Activated T-cell treated with anti-CD3 and anti-CD28 coated beads, Interleukin-2, amount 50 U/mL, for 24 hours (primary cell): ENCODE data around the gene SLC7A6OS.

ENCODE experiments used
- DNase-seq: peaks from one replicate; pipeline ENCODE4 v3.0.0-alpha.2; 2020
- H3K27ac Mint-ChIP-seq: 2 replicates; pipeline ENCODE4 v1.8.0; 2020; ENCODE audit warnings: mild to moderate bottlenecking, mixed read lengths
- H3K27me3 Mint-ChIP-seq: 2 replicates; pipeline ENCODE4 v1.8.0; 2020; ENCODE audit warnings: mixed read lengths
- H3K36me3 Mint-ChIP-seq: 2 replicates; pipeline ENCODE4 v1.8.0; 2020; ENCODE audit warnings: low read depth, mixed read lengths
- H3K4me1 Mint-ChIP-seq: 2 replicates; pipeline ENCODE4 v1.8.0; 2020; ENCODE audit warnings: low read depth, mixed read lengths
- H3K4me3 Mint-ChIP-seq: 2 replicates; pipeline ENCODE4 v1.8.0; 2020; ENCODE audit warnings: mild to moderate bottlenecking, moderate library complexity, mixed read lengths
- H3K9me3 Mint-ChIP-seq: 2 replicates; pipeline ENCODE4 v1.8.0; 2020; ENCODE audit warnings: mixed read lengths

SLC7A6OS gene

DNA sequence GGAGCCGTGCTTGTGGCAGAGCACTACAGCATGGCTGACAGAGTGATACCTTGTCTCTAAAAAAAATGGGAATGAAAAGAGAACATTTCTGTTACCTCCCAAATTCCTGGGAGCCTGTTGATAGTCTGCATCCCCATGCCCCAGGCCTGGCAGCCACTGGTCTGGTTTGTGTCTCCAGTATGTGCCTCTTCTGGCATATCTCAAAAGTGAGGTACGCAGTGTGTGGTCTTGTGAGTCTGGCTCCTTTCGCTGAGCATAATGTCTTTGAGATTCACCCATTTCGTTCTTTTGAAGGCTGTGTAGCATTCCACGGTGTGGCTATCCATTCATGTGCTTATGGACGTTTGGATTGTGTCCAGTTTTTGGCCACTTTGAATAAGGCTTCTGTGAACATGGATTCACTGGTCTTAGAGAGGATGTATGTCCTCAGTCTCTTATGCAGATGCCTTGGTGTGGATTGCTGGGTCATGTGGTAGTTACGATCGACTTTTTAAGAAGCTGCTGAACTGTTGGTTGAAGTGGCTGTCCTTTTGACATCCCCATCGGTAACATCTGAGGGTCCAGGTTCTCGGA, 39.2 kb upstream of the SLC7A6OS start:
- Mint-ChIP-seq H3K27me3 (no peaks in the 10 kb centered on the region), H3K4me3 (no peak overlapping the region), H3K27ac (no peak overlapping the region), H3K4me1 (peaks cover 11% of the 10 kb centered on the region), H3K9me3 (no peaks in the 10 kb centered on the region), H3K36me3 (peaks cover 96% of the 10 kb centered on the region)
- no peak for DNase-seq

DNA sequence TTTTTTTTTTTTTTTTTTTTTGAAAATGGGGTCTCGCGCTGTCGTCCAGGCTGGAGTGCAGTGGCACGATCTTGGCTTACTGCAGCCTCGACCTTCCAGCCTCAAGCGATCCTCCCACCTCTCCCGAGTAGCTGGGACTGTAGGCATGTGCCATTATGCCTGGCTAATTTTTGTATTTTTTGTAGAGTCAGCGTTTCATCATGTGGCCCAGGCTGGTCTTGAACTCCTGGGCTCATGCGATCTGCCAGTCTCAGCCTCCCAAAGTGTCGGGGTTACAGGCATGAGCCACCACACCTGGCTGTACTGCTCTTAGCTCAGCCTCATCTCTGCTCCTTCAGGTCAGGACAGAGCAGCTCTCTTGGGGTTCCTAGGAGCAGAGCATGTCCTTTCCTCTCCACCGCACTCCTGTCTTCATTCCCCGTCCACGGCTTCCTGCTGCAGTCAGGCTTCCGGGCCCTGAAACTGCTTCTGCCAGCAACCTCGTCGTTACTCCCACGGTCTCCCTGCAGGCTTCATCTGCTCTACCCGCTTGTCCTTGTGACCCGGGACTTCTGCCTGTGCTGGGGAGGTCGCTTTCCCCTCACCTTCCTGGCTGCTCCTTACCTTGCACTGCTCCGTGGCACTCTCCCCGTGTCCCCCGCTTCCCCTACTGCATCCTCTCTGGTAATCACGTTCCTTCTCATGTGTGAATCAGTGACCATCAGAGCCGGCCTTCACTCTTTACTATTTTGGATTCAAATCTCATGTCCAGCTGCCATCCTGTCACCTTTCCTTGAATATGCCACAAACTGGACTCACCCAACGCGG, 38.1 kb upstream of the SLC7A6OS start:
- Mint-ChIP-seq H3K4me3 (no peak overlapping the region), H3K27ac (no peak overlapping the region), H3K9me3 (no peaks in the 10 kb centered on the region), H3K4me1 (peaks cover 7% of the 10 kb centered on the region), H3K36me3 (peaks cover 94% of the 10 kb centered on the region), H3K27me3 (no peaks in the 10 kb centered on the region)
- DNase-seq = no peak

DNA sequence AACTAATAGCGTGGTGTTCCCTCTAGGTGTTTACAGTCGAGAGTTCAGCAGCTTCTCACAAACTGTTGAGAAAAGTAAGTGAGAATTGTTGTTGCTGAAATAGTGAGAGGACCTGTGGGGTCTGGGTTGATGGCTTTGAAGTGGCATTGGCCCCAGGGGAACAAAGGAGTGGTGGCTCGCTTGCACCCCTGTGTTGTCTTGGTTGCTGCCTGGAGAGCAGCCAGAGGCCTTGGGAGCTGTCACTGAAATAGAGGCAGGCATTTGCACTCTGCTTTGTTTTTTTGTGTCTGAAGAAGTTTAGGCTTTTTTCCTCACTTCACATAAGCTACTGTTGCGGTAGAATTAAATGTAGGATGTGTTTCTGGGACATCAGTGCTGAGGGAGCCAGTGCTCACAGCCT, 36.9 kb upstream of the SLC7A6OS start:
- no peak for DNase-seq
- H3K27me3 Mint-ChIP-seq = no peaks in the 10 kb centered on the region
- H3K36me3 Mint-ChIP-seq = peaks cover 94% of the 10 kb centered on the region
- H3K4me1 Mint-ChIP-seq = peaks cover 7% of the 10 kb centered on the region
- H3K27ac Mint-ChIP-seq = peak overlapping the region; percentile 30
- H3K9me3 Mint-ChIP-seq = no peaks in the 10 kb centered on the region
- no peak overlapping the region for H3K4me3 Mint-ChIP-seq

DNA sequence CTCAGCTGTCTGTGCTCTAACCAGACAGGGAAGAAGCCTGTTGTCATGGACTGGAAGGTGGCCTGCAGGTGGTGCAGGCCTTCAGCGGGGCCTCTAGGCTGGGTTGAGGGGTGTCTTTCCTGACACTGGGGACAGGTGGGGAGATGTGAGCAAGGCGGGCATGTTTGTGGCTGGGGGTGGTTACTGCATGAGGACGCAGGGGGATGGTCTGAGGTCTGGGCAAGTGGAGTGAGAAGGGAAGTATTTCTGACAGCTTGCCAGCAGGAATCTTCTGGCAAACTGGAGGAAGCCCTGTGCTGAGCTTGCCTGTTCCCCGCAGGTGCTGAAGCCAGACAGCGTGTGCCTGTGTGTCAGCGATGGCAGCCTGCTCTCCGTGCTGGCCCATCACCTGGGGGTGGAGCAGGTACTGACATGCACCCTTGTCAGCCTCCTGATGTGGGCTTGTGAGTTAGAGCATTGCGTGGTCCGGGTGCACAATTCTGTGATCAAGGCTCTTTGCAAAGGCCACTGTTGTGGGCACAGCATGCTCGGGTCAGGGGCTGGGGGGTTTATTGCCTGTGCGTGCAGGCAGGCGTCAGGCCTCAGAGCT, 36.2 kb upstream of the SLC7A6OS start:
- peaks cover 94% of the 10 kb centered on the region for H3K36me3 Mint-ChIP-seq
- peak overlapping the region; percentile 30 for H3K27ac Mint-ChIP-seq
- H3K27me3 Mint-ChIP-seq = no peaks in the 10 kb centered on the region
- DNase-seq = no peak
- H3K4me1 Mint-ChIP-seq = peaks cover 7% of the 10 kb centered on the region
- no peak overlapping the region for H3K4me3 Mint-ChIP-seq
- no peaks in the 10 kb centered on the region for H3K9me3 Mint-ChIP-seq

DNA sequence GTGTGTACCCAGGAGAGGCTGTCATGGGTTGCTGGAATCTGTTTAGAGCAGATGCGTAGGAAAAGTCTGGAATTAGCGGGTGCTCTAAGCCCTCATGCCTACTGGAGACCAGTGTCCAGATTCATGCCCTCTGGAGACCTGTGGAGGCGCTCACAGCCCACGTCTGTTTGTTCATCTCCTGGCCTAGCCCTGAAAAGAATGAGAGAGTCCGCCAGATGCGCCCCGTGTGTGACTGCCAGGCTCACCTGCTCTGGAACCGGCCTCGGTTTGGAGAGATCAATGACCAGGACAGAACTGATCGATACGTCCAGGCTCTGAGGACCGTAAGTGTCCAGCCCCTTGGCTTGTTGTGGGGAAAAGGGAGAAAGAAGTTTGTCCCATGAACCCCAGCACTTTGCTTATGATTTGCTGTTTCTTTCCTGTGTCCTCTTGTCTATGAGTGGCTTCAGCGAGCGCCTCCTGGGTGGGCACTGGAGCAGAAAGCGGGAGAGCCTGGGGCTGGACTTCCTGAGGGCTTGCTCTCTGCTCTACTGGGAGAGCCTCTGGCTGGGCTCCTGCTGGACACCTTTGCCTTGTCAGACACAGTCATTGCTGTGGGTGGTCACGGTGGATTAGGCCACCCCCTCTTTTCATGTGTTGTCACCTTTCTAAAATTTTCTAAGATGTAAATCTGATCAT, 35.4 kb upstream of the SLC7A6OS start:
- peaks cover 95% of the 10 kb centered on the region for H3K36me3 Mint-ChIP-seq
- H3K27ac Mint-ChIP-seq = no peak overlapping the region
- DNase-seq = no peak

DNA sequence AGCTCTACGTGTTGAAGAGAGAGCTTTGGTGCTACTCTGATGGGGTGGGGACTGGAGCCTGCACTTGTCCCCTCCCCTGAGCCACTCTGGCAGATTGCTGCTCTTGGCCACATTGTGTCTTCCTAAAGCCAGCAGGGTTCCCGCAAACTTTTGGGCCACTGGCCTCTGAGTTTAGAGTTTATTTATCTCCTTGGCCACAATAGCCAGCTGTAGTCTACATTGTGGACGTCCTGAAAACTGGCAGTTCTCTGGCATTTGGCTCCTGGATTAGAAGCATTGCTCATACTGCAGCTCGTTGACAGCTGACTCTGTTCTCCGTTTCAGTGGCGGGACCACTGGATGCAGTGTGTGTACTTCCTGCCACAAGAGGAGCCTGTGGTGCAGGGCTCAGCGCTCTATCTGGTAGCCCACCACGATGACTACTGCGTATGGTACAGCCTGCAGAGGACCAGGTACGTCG, 34.6 kb upstream of the SLC7A6OS start:
- no peak for DNase-seq
- Mint-ChIP-seq H3K9me3 (no peaks in the 10 kb centered on the region), H3K36me3 (peaks cover 97% of the 10 kb centered on the region), H3K27ac (no peak overlapping the region), H3K4me1 (peaks cover 7% of the 10 kb centered on the region), H3K4me3 (no peak overlapping the region), H3K27me3 (no peaks in the 10 kb centered on the region)

More for the DNA sequence above, 35.4 kb upstream of the SLC7A6OS start:
- Mint-ChIP-seq H3K27me3 (no peaks in the 10 kb centered on the region), H3K4me3 (no peak overlapping the region), H3K4me1 (peaks cover 7% of the 10 kb centered on the region), H3K9me3 (no peaks in the 10 kb centered on the region)

DNA sequence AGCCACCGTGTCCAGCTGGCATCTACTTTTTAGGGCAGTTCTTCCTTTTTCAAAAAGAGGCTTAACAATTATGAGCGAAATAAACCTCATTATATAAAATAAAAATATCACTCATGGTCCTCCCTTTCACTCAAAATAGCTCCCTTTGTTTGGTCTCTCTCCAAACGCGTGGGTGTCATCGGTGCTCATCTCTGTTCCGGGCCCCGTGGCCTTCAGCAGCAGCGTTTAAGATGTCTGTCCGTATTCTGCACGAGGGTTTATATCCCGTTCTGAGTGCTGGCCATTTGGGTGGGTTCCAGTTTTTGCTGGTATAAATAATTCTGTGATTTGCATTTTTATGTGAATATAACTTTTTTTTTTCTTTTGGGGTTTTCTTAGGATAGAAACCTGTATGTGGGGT, 33.5 kb upstream of the SLC7A6OS start:
- Mint-ChIP-seq H3K27me3 (no peaks in the 10 kb centered on the region), H3K27ac (no peak overlapping the region), H3K4me1 (peaks cover 7% of the 10 kb centered on the region), H3K4me3 (no peak overlapping the region), H3K9me3 (no peaks in the 10 kb centered on the region), H3K36me3 (peaks cover 97% of the 10 kb centered on the region)
- no peak for DNase-seq

DNA sequence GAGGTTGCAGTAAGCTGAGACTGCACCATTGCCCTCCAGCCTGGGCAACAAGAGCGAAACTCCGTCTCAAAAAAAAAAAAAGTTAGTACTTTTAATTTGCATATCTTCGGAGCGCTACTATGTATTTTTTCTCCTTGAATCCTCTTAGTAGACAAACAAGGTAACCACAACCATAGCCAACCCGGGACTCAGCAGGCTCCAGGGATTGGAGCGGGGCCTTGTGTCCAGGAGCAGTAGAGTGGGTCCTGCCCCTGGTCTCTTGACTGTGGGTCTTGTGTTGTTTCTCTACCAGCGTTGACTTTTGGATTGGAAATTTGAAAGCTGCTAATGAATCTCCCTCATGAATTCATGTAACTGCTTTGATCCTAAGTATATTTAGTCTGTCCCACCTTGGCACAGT, 32.4 kb upstream of the SLC7A6OS start:
- no peak for DNase-seq
- peaks cover 98% of the 10 kb centered on the region for H3K36me3 Mint-ChIP-seq
- no peaks in the 10 kb centered on the region for H3K9me3 Mint-ChIP-seq
- H3K4me1 Mint-ChIP-seq = peaks cover 7% of the 10 kb centered on the region
- no peak overlapping the region for H3K4me3 Mint-ChIP-seq
- H3K27me3 Mint-ChIP-seq = no peaks in the 10 kb centered on the region
- no peak overlapping the region for H3K27ac Mint-ChIP-seq

DNA sequence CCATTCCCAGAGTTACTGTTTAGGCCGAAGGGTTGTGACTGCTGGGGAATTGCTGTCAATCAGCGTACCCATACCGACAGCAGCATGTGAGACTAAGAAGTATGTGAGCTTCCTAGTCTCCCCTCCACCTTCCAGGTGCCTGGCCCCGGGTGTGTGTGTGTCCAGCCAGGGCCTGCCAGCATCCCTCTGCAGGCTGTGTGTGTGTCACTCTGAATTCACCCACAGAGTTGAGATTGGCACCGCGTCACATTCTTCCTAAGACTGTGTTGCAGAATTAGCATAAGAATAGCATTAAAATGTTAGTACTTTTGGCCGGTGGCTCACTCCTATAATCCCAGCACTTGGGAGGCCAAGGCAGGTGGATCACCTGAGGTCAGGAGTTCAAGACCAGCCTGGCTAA, 31.9 kb upstream of the SLC7A6OS start:
- peaks cover 98% of the 10 kb centered on the region for H3K36me3 Mint-ChIP-seq
- H3K27me3 Mint-ChIP-seq = no peaks in the 10 kb centered on the region
- no peaks in the 10 kb centered on the region for H3K9me3 Mint-ChIP-seq
- H3K4me1 Mint-ChIP-seq = peaks cover 7% of the 10 kb centered on the region
- H3K27ac Mint-ChIP-seq = no peak overlapping the region
- no peak for DNase-seq
- H3K4me3 Mint-ChIP-seq = no peak overlapping the region

DNA sequence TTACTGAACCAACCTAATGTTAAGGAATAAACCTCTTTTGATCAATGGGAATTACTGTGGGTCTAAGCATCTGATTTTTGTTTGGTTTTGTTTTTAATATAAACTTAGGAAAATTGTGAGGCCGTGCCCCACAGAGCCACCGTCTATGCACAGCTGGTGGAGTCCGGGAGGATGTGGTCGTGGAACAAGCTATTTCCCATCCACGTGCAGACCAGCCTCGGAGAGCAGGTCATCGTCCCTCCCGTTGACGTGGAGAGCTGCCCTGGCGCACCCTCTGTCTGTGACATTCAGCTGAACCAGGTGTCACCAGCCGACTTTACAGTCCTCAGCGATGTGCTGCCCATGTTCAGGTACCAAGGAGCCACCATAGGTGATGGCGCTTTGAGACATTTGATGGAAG, 28.5 kb upstream of the SLC7A6OS start:
- Mint-ChIP-seq H3K27me3 (no peaks in the 10 kb centered on the region), H3K9me3 (no peaks in the 10 kb centered on the region), H3K4me3 (no peak overlapping the region), H3K4me1 (no peaks in the 10 kb centered on the region), H3K36me3 (peaks cover 97% of the 10 kb centered on the region), H3K27ac (no peak overlapping the region)
- no peak for DNase-seq

DNA sequence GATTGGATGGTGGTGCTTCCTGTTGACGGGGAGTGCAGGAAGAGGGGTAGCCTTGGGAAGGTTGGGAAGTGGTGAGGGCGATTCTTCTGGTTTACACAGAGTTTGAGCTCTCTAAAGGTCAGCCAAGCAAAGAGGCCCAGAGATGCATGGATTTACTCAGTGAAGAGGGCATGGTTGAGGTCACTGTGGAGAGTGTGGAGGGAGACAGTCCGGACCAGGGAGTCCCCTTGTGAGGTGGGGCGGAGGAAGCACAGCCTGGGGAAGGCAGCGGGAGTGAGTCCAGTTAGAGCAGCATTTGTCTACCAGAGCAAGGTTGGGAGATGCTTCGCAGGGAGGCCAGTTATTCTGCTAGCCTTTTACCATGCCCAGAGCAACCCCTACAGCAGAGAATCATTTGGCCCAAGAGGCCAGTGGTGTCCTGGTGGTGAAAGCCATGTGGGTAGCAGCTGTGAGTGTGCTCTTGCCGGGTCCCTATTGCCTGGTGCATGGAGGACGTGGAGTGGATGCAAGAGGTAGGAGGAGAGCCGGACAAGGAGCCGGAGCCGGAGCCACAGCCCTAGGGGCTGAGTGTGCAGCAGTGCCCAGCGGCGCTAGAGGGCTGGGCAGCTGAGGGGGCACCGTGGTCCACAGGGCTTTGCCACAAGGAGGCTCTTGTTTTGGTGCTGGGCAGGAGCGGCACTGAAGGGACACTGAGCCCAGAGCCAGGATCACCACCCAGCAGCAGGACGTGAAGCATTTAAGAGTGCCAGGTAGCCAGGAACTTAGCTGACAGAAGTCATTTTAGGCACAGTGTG, 27.8 kb upstream of the SLC7A6OS start:
- Mint-ChIP-seq H3K9me3 (no peaks in the 10 kb centered on the region), H3K27ac (no peak overlapping the region), H3K4me3 (no peak overlapping the region), H3K27me3 (no peaks in the 10 kb centered on the region), H3K4me1 (no peaks in the 10 kb centered on the region), H3K36me3 (peaks cover 96% of the 10 kb centered on the region)
- no peak for DNase-seq

DNA sequence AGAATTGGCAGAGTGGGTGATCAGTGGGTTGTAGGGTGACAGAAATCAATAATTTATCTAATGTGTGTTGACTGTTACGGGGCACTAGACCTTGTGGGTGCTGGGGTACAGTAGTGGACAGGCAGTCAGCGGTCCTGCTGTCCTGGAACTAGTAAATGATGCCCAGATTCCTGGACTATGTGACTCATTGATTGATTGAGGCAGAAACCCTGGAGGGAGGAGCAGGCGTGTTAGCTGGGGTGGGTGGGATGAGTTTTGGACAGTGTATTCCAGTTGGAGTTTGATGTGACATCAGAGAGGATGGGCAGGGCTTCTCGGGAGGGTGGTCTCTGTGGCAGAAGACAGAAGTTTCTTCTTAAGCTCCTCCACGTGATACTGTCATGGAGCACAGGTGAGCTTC, 24.4 kb upstream of the SLC7A6OS start:
- no peak for DNase-seq
- no peaks in the 10 kb centered on the region for H3K9me3 Mint-ChIP-seq
- no peak overlapping the region for H3K27ac Mint-ChIP-seq
- peaks cover 91% of the 10 kb centered on the region for H3K36me3 Mint-ChIP-seq
- H3K4me3 Mint-ChIP-seq = no peak overlapping the region
- peaks cover 12% of the 10 kb centered on the region for H3K4me1 Mint-ChIP-seq
- no peaks in the 10 kb centered on the region for H3K27me3 Mint-ChIP-seq

DNA sequence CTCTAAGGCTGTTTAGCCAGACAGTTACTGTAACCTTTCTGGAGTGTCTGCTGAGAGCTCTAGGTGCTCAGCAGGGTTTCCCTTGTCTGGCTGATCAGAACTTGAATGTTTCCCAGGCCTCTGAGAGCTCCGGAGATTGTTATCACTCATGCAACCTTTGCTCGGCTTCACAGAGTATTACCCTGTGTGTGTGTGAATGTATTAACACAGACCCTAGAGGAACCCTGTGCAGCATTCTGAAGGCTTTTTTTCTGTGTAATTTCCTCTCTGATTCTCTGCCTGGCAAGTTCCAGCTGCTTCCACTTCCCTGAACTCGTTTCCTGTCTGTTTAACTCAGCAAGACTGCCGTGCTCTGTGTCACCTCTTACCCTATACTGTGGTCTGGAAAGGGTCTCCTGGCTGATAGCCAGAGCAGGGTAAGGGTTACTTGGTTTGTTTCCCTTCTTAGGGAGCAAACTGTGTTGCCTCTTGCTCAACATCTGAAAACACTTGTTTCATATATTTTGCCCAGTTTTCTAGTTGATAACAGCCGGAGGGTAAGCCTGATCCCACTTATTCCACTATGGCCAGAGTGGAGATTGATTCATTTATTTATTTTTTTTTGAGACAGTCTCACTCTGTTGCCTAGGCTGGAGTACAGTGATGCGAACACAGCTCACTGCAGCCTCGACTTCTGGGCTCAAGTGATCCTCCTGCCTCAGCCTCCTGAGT, 21.8 kb upstream of the SLC7A6OS start:
- Mint-ChIP-seq H3K9me3 (no peaks in the 10 kb centered on the region), H3K27ac (peak overlapping the region; percentile 42), H3K36me3 (peaks cover 85% of the 10 kb centered on the region), H3K27me3 (no peaks in the 10 kb centered on the region), H3K4me1 (peaks cover 21% of the 10 kb centered on the region), H3K4me3 (no peak overlapping the region)
- no peak for DNase-seq
